HG02623 (cell line): ENCODE data around the gene KLF2.

Source experiments
- ATAC-seq: cut with Tn5 transposase; IDR thresholded peaks from one replicate; pipeline ENCODE4 v1.9.1; 2021; ENCODE audit warnings: moderate library complexity; ENCODE audit not compliant: unreplicated experiment

Gene KLF2

GRCh38 chr19:16375157-16375935, 50.7 kb downstream of the KLF2 start:
- ATAC-seq: no peak

DNA sequence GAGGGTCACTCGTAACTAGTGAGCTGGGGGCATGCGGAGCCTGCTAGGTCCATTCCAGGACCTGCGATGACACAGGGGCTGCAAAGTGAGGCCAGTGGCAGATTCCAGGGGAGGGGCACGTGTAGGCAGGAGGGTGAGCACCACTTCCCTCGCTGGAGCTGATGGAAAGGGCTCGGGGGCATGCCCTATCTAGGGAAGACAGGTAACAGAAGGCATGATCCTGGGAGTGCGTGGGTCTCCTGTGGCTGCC, 51.2 kb downstream of the KLF2 start:
- ATAC-seq: no peak

DNA sequence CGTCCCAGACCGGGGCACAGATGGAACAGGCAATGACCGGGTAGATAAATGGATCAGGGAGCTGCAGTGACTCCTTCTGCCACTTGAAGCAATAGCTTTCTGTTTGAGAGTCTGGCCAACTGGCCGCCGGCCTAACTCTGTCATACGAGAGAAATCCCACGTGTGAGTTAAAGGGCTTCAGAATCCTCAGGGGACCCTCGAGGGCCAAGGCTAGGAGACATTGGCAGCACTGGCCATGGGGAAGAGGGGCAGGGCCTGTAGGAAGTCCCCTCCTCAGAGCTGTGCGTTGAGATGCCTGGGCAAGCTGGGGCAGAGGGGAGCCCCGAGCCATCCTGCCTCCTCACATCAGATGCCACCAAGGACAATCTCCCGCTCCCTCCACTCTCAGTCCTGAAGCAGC, 51.6 kb downstream of the KLF2 start:
- no peak for ATAC-seq

GRCh38 chr19:16376649-16377048, 52.0 kb downstream of the KLF2 start:
- ATAC-seq: no peak

- no peak for ATAC-seq
Measured at GRCh38 chr19:16377521-16377920, 52.9 kb downstream of the KLF2 start.
